ENCODE measurements around the gene IMMP2L.

Gene IMMP2L

GRCh38 chr7:111388912-111389311 lies 173.4 kb downstream of the IMMP2L start:
- no peak for DNase-seq

DNA sequence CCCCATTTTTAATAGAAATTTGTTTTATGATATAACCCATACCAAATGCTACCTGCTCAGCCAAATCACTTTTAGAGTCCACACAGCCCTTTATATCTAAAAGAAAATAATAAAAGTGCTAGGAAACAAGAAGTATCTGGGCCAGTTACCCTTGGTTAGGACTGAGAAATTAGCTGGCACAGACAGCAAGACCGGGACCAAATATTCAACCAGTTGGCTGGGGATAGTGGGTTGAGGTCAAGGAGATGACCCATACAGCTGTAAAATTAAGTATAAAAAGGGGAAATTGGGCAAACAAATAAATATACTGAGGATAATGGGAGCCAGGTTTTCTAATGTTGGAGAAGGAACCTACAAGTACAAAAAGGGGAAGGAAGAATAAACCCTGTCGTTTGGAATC lies 174.3 kb downstream of the IMMP2L start:
- no peak for DNase-seq

- no peak for DNase-seq
These were observed 178.0 kb downstream of the IMMP2L start for GRCh38 chr7:111384065-111384891.

GRCh38 chr7:111383133-111383532 lies 179.2 kb downstream of the IMMP2L start:
- DNase-seq: no peak

GRCh38 chr7:111381590-111381989 lies 180.7 kb downstream of the IMMP2L start:
- DNase-seq: no peak

GRCh38 chr7:111380945-111381344 lies 181.3 kb downstream of the IMMP2L start:
- DNase-seq: no peak

- DNase-seq: no peak
These were observed 188.3 kb downstream of the IMMP2L start for GRCh38 chr7:111374027-111374426.

GRCh38 chr7:111371437-111371836 lies 190.9 kb downstream of the IMMP2L start:
- no peak for DNase-seq

DNA sequence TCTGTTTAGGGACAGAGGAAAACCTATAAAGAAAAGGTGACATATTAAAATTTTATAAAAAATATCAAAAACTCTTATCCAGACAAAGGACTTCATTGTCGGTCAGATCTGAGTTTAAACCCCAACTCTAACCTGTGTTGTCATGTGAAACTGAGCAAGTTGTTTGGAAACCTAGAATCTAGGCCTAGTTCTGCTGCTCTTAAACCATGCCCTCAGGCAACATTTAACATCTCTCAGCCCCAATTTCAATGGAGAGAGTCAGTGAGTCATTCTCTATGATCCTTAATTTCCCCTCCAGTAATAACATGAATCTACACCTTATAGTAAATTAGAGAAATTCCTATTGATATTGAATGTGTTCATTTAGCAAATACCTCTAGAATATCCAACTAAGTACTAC lies 192.3 kb downstream of the IMMP2L start:
- DNase-seq: no peak

- DNase-seq: no peak
These were observed 193.8 kb downstream of the IMMP2L start for GRCh38 chr7:111368381-111369065.

- DNase-seq: no peak
These were observed 197.9 kb downstream of the IMMP2L start for GRCh38 chr7:111364413-111364812.

DNA sequence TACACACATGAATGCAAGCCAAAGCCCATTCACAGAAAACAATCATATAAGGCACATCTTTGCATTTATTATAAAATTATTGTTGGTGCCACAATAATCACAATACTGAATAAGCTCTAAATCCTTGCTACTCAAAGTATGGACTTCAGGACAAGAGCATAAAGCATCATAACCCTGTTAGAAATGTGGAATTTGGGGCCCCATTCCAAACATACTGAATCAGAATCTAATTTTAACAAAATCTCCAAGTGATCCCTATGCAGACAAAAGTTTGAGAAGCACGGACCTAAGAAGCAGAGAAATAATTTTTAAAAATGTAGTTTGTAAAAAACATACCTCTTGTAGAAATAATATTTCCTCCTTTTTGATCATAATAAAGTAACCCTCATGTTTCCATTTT lies 199.2 kb downstream of the IMMP2L start:
- no peak for DNase-seq

DNA sequence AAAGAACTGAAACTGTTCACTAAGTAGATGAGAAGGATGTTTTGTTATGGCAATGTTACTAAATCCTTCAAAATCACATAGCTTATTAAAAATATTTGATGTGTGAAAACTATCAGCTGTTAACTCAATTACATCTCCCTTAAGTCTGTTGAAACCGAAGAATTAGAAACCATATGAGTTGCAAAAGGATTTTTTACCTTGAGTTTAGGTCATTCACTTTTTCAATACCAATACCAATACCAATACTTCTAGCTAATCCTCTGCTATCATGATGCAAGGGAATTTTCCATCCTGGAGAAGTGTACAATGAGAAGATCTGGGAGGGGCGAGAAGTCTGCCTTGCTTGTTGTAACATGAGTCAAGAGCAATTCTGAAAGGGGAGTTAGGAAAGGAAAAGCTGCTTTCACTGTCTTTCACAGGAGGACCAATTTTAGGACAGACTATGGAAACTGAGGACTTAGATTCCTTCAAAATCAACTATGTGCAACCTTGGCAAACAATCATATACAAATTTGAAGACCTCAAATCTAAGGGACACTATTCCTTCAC lies 199.7 kb downstream of the IMMP2L start:
- no peak for DNase-seq

GRCh38 chr7:111358915-111359314 lies 203.4 kb downstream of the IMMP2L start:
- DNase-seq: no peak

DNA sequence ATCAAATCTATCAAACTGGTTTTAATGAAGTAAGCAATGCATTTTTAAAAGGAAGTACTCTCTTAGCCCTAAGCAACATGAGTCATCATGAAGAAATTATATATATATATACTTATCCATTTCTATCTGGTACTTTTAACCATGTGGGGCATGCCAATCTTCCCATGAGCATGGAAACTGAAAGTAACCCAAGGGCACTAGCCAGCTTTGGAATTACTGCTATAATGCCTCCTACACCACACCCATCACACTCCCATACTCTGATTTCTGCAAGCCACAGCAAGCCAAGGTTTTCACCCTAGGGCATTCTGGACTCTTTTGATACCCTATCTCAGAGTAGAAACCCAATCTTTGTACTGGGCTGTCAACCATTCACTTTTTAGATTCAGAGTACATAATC lies 204.6 kb downstream of the IMMP2L start:
- DNase-seq: no peak

DNA sequence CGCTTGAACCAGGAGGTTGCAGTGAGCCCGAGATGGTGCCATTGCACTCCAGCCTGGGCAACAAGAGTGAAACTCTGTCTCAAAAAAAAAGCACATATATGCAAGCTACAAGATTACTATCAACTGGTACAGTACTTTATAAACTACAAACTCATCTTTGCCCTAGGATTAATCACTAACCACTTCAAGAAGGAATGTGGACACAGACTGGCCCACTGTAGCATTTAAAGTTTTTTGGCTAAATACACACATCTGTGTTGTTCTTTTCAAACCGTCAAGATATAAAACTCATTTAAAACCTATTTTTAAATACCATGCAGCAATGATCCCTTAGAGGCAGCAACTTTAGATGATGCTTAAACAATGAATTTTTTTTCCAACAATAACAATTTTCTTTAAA lies 205.4 kb downstream of the IMMP2L start:
- DNase-seq: no peak

DNA sequence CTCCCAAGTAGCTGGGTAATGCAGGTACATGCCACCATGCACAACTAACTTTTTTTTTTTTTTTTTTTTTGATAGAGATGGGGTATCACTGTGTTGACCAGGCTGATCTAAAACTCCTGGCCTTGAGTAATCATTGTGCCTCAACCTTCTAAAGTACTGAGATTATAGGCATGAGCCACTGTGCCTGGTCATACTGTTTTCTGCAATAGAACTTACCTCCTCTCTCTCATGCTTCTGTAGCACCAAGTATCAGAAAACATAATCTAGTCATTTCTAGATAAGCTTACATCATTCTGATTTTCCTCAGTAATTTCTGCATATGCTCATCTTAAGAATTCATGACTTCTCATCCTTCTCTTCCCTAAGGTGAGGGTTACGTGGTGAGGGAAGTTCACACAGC lies 210.0 kb downstream of the IMMP2L start:
- DNase-seq: no peak

DNA sequence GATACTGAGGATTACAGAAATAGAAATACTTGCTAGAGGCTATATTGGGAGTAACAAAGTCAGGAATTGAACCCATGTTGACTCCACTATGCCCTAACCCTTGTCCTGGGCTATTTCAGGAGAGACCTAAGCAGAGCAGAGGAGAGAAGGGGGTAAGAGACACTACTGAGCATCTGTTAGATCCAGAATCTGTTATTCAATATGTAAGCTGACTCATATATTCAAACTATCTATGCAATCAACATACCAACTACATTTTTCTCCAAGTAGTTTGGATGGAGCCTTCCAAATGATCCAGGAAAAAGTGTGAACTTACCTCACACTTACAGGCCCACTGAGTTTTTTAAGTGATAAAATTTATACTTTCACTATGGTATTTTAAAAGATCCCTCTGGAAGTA lies 216.1 kb downstream of the IMMP2L start:
- no peak for DNase-seq

DNA sequence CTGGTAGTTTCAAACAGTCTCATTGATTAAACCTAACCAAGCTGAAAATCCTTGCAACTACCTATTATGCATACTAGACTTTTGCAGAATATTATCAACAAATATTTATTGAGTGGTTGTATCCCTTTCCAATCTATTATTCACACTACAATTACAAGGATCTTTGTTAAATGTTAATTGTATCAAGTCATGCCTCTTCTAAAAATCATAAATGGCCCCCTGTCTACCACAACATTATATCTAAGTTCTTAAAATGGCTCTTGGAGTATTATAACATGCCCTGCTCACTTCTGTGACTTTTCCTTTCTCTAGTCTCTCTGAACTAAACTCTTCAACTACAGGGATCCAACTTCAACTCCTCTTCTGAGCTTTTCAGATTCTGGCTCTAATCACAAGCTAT lies 219.3 kb downstream of the IMMP2L start:
- no peak for DNase-seq

GRCh38 chr7:111339006-111339405 lies 223.3 kb downstream of the IMMP2L start:
- DNase-seq: no peak

- DNase-seq: no peak
These were observed 229.3 kb downstream of the IMMP2L start for GRCh38 chr7:111333010-111333409.

DNA sequence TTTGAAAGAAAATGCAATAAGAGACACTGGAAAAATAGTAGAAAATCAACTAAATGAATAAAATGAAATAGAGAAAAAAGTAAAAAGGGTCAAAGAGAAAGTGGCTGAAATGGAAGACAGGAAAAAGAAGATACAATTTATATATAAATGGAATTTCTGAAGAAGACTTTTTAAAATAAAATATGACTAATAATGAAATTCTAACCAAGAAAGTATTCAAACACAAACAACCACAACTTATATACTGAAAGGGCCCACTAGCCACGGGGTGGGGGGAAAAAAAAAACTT lies 232.1 kb downstream of the IMMP2L start:
- no peak for DNase-seq

- DNase-seq: no peak
These were observed 232.7 kb downstream of the IMMP2L start for GRCh38 chr7:111329367-111330234.

DNA sequence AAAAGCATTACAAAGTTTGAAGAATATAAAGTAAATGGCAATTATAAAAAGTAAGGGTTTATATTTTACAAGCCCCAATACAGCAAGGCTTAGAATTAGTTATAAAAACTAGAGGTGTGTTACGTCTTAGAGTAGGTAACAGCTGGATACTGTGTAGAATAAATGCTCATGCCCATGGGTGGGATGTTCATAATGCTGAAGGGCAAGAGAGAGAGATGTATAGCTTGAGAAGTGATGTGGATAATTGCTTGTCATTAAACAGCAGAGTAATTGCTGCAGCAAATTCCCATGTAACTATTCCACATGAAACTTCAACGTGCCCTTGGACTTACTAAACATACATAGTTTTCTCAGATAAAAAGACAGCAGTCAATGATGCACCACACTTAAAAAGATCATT lies 233.8 kb downstream of the IMMP2L start:
- no peak for DNase-seq
